Body of pancreas (tissue), 4 donors: Measurements from ENCODE around the gene FYCO1.

Experiments
- POLR2A ChIP-seq, 3 donors: fragments of 450-650 bp; IDR thresholded peaks; one replicate each; pipeline ENCODE4 v1.6.1; 2016; ENCODE audit warnings: antibody characterized with exemption in 3 of 3, mild to moderate bottlenecking in 2 of 3
- TF ChIP-seq, protein P1 (sequence below), 7 experiments: fragments of 450-650 bp in 4 of 7; fragments of 200-600 bp in 3 of 7; sonication (generic) in 3 of 7; IDR thresholded peaks; one replicate each; pipeline ENCODE4 v1.5.1; 2016 to 2019; ENCODE audit warnings: antibody characterized with exemption in 7 of 7

DNA sequence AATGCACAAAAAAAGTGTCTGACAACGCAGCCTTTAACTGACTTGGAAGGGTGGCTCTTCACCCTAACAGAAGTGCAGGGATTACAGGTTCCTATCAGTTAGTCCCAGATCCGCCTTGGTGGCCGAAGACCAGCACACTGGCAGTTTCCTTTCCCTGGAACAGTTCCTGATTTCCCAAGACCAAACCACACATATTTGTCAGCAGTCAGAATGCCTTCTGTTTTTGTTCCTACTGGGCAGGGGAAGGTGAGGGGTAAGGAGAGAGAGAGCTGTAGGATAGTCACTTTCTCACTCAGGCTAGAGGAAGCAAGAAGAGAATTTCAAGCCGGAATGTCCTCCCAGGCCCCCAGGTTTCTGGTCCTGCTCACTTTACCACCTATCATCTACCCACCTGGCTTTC lies 43.2 kb downstream of the FYCO1 start:
- TF ChIP-seq, protein P1, sequence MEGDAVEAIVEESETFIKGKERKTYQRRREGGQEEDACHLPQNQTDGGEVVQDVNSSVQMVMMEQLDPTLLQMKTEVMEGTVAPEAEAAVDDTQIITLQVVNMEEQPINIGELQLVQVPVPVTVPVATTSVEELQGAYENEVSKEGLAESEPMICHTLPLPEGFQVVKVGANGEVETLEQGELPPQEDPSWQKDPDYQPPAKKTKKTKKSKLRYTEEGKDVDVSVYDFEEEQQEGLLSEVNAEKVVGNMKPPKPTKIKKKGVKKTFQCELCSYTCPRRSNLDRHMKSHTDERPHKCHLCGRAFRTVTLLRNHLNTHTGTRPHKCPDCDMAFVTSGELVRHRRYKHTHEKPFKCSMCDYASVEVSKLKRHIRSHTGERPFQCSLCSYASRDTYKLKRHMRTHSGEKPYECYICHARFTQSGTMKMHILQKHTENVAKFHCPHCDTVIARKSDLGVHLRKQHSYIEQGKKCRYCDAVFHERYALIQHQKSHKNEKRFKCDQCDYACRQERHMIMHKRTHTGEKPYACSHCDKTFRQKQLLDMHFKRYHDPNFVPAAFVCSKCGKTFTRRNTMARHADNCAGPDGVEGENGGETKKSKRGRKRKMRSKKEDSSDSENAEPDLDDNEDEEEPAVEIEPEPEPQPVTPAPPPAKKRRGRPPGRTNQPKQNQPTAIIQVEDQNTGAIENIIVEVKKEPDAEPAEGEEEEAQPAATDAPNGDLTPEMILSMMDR (IDR thresholded peaks at IDR 0.05), result no peak
- no peak for TF ChIP-seq POLR2A (IDR thresholded peaks at IDR 0.05)
